ENCODE results near the gene BCL6B.
"Not testable (repeated sequence)": the region's sequence is repeated elsewhere in the genome, so short reads cannot be mapped to it uniquely, and the experiment has no call there.

Gene BCL6B

GRCh38 chr17:7022781-7023571 is at the start of gene BCL6B:
Gene BCL6B (plus strand): TSS chr17:7023050. CDS start chr17:7023672, 622 bp downstream.
- DNase-seq (ENCODE audit: insufficient read length, low spot score) (no peak), FAIRE-seq (no peak)

- not testable (repeated sequence) for FAIRE-seq; DNase-seq (ENCODE audit: insufficient read length, low spot score)
These were observed 43.4 kb upstream of the BCL6B start for GRCh38 chr17:6979440-6979839.

DNA sequence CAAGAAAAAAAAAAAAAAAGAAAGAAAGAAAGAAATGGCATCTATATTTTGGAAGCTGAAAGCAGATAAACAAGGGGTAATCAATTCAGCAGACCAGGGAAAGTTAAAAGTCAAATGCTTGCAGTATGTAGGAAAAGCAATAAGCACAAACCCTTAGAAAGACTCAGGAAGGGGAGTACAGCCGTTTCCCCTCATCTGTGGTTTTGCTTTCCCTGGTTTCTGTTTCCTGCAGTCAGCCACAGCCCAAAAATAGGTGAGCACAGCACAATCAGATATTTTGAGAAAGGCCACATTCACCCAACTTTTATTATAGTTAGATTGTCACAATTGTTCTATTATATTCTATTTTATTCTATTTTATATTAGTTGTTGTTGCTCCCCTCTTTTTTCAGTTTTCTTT is 41.4 kb upstream of the BCL6B start:
- FAIRE-seq (no peak), DNase-seq (ENCODE audit: insufficient read length, low spot score) (no peak)

DNA sequence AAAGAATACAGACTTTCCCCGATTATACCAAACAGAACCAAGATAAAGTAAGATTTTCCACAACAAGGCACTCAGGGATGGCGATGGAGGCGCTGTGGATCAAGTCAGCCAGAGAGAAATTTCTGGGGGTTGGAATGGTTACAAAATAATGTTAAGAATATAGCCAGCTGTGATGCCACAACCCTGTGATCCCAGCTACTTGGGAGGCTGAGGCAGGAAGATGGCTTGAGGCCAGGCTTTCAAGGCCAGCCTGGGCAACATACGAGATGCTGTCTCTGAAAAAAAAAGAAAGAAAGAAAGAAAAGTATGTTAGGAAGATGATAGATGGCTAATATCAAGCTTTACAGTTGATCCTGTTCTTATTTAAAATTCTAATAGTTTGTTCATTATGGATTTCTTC is 37.6 kb upstream of the BCL6B start:
- no peak for FAIRE-seq

GRCh38 chr17:6986676-6987075 is 36.2 kb upstream of the BCL6B start:
- no peak for FAIRE-seq
- DNase-seq (ENCODE audit: insufficient read length, low spot score): no peak

More for the DNA sequence above, 37.6 kb upstream of the BCL6B start:
- no peak for DNase-seq (ENCODE audit: insufficient read length, low spot score)

DNA sequence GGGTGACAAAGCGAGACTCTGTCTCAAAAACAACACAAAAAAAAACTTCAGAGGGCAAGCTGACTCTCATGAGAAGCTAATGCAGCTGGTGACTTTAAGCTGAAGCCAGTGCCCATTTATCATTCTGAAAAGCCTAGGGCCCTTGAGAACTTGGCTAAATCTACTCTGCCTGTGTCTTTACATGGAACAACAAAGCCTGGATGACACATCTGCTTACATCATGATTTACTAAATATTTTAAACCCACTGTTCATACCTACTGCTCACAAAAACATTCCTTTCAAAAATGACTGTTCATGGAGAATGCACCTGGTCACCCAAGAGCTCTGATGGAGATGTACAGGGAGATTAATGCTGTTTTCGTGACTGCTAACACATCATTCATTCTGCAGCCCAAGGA is 33.1 kb upstream of the BCL6B start:
- DNase-seq (ENCODE audit: insufficient read length, low spot score) (no peak), FAIRE-seq (no peak)

DNA sequence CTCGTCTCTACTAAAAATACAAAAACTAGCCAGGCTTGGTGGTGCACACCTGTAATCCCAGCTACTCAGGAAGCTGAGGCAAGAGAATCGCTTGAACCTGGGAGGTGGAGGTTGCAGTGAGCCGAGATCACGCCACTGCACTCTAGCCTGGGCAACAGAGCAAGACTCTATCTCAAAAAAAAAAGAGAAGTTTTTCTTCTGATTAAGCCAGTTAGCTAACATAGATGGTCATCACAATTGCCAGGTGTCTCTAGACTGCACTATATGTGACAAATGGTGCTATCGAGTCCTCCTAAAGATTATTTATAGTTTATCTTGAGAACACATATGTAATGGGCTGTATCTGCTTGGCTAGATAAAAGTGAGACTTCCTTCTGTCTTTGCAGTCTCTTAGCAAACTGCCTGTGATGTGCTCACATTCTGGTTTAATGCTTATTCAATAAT is 29.2 kb upstream of the BCL6B start:
- DNase-seq (ENCODE audit: insufficient read length, low spot score); FAIRE-seq: not testable (repeated sequence)

DNA sequence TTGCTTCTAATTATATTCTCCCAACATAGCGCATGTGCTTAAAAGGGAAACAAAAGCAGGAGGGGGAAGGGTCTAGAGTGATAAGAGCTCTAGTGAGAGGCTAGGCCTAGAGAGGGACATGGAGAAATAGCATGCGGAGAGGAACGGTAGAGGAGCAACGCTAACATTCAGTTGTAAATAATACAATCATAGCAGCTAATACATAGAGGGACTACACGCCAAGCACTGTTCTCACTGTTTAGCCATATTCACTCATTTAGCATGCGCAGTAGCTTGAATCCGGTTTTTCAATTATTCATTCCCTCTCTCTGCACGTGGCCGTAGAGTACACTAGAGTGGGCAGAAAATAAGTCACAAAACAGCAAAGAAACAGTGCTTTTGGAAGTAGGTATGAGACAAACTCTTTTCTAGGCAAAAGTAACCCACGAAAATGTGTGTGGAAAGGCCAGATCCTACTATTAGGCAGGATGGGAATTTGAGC is 28.7 kb upstream of the BCL6B start:
- DNase-seq (ENCODE audit: insufficient read length, low spot score) (no peak), FAIRE-seq (no peak)

- no peak for FAIRE-seq
- no peak for DNase-seq (ENCODE audit: insufficient read length, low spot score)
These were observed 28.1 kb upstream of the BCL6B start for GRCh38 chr17:6994666-6995256.

GRCh38 chr17:6995500-6996255 is 27.2 kb upstream of the BCL6B start, which contains the start of gene ALOX12:
Gene ALOX12 (plus strand): TSS chr17:6996049. CDS start chr17:6996118, 69 bp downstream.
- DNase-seq (ENCODE audit: insufficient read length, low spot score) (no peak), FAIRE-seq (no peak)

DNA sequence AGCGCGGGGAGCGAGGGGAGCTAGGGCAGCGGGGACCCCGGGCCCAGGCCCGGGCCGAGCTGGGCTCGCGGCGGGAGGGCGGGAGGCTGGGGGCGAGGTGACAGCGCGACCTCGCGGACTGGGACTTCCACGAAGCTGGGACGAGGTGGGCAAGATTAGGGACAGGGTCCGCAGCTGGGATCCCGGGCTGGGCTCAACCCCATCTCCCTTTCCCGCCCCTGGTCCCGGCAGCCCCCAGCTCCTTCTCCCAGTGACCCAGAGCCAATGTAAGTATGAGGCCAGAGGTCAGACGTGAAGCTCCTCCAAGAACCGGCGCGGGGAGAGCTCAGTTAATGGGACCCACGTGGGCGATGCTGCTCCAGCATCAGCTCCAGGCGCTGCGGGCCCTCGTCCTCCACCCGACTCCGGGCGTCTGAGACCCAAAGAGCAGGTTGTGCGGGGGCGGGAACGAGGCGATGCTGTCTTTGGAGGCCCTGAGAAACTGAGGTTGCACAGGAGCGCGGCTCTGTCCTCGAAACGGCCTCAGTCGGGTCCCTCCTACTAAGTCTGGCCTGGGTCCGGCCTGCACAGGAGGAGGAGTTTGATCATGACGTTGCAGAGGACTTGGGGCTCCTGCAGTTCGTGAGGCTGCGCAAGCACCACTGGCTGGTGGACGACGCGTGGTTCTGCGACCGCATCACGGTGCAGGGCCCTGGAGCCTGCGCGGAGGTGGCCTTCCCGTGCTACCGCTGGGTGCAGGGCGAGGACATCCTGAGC is 26.4 kb upstream of the BCL6B start:
- DNase-seq (ENCODE audit: insufficient read length, low spot score) (no peak), FAIRE-seq (no peak)

GRCh38 chr17:6997171-6997570 is 25.7 kb upstream of the BCL6B start:
- no peak for DNase-seq (ENCODE audit: insufficient read length, low spot score)
- FAIRE-seq: no peak

DNA sequence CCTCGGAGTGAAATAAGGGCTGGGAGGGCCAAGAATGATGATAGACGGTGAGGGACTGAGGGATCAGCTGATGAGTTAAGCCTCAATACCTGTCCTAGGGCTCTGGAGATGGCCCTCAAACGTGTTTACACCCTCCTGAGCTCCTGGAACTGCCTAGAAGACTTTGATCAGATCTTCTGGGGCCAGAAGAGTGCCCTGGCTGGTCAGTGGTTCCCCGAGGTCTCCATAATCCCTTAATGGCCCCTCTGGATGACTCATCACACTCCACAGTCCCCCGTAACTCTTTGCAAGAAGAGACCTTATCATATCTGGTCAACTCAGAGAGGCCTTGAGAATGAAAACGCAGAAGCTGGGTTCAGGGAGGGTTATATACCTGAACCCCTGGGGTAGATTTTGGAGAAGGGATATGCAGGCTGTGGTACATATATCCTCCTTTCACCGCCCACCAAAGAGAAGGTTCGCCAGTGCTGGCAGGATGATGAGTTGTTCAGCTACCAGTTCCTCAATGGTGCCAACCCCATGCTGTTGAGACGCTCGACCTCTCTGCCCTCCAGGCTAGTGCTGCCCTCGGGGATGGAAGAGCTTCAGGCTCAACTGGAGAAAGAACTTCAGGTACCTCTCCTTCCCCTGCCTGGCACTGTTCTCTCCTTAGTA is 23.9 kb upstream of the BCL6B start:
- no peak for FAIRE-seq
- no peak for DNase-seq (ENCODE audit: insufficient read length, low spot score)

DNA sequence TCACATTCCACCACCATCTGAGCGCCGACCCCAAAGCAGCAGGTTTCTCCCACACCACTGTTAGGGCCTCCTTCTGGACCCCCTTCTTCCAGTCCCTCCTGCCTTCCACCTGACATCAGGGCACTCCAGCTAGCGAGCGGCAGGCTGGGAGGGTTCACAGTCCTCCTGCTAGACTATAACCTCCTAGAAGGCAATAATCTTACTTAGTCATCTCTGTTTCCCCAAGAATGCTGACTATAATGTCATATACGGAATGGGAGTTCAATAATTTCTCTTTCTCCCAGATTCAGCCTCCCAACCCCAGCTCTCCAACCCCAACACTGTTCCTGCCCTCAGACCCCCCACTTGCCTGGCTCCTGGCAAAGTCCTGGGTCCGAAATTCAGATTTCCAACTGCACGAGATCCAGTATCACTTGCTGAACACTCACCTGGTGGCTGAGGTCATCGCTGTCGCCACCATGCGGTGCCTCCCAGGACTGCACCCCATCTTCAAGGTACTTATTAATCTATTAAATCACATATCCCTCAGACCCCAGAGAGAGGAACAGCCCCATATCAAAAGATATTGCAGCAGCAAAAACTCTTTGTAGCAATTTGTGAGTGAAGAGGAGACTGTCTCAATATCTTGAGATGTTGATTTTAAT is 21.4 kb upstream of the BCL6B start:
- FAIRE-seq (peak; percentile 39), DNase-seq (ENCODE audit: insufficient read length, low spot score) (no peak)

DNA sequence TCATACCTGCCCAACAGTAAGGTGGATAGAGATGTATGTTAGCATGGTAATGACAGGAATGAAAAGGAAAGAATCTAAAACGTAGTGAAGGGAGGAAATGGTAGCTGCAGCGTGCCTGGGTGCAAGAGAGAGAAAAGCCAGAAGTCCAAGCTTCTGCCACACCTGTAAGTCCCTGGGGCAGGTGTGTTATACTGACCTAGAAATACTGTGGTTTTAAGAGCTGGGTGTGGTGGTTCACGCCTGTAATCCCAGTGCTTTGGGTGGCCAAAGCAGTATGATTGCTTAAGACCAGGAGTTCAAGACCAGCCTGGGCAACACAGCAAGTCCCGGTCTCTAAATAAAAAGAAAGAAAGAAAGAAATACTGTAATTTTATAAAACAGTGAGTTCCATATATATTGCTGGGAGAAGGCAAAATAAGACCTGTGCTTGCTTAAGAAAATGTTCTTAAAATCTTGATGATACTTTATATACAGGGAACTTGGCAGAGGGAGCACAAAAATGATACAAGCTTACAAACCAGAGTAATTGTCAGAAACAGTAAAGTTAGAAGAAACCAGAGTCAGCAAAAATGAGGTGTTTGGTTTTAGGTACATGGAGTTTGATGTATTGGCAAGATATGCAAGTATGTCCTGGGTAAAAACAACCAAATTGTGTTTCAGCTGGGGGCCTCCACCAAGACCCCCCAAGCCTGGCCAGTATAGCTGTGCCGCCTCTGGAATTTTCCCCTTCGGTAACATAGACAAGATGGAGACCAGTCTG is 20.4 kb upstream of the BCL6B start:
- no peak for DNase-seq (ENCODE audit: insufficient read length, low spot score)
- no peak for FAIRE-seq

DNA sequence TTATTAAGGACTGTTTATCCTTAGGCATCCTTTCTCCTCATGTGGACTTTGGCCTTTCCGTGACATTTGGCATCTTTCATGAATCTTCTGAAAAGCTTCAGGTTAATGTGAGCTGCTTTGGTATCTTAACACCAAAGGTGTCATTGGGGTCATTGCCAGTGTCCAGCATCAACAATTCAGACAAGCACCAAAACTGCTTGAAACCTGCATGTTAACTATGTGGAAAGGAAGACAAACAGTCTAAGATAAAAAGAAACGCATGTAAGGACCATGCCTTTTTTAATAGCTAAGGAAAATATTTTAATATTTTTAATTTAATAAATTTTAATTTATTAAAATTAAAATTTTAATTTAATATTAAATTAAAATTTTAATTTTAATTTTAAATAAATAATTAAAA is 19.1 kb upstream of the BCL6B start:
- no peak for FAIRE-seq
- no peak for DNase-seq (ENCODE audit: insufficient read length, low spot score)

GRCh38 chr17:7004398-7005253 is 18.2 kb upstream of the BCL6B start:
- DNase-seq (ENCODE audit: insufficient read length, low spot score) (peak; percentile 63), FAIRE-seq (peak; percentile 91)

DNA sequence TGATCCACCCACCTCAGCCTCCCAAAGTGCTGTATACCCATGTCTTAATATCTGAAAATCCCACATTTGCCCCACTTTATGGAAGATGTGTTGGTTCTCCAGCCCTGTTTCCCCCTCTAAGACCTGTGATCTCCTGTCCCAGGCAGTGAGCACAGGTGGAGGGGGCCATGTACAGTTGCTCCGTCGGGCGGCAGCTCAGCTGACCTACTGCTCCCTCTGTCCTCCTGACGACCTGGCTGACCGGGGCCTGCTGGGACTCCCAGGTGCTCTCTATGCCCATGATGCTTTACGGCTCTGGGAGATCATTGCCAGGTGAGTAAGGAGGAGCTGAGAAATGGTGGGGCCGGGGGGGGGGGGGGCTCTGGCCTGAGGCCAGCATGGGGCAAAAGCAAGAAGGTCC is 17.1 kb upstream of the BCL6B start:
- DNase-seq (ENCODE audit: insufficient read length, low spot score) (no peak), FAIRE-seq (no peak)

Measured in GM19239 (cell line).